PC-9 (cell line): ENCODE results near the gene VSIG2. TPM values are rescaled to one million over a fixed set of nuclear protein-coding genes. Genes with fewer than 3 reads are reported as not detected.

Source experiments
- BruUV-seq: library from RNA; stranded (reverse); fragments of 400-500 nt; replicated peaks from 2 replicates; lab custom pipeline; 2021; lab: Mats Ljungman, UMichigan
- CTCF ChIA-PET: fragments of 300-600 bp; sonication (Branson Sonifier 250); formaldehyde crosslinking; loops from one replicate; lab custom pipeline; 2022; ENCODE audit warnings: antibody characterized with exemption; lab: Charles Lee
- POLR2A ChIA-PET: fragments of 300-600 bp; sonication (Branson Sonifier 250); formaldehyde crosslinking; loops from one replicate; lab custom pipeline; 2022; ENCODE audit warnings: antibody characterized with exemption; ENCODE audit not compliant: unreplicated experiment; lab: Charles Lee
- DNase-seq, 2 experiments: peaks; one replicate each; pipeline versions ENCODE4 v3.0.0 to v3.0.0-alpha.2; 2015 to 2022; ENCODE audit warnings: mixed read lengths in 1 of 2
- H2AFZ ChIP-seq: fragments of 200-600 bp; sonication (generic); 2 replicates; pipeline ENCODE4 v1.8.1; 2017; ENCODE audit warnings: antibody characterized with exemption
- H3F3A ChIP-seq: fragments of 200-600 bp; sonication (generic); 2 replicates; pipeline ENCODE4 v1.8.1; 2017; ENCODE audit warnings: antibody characterized with exemption, mild to moderate bottlenecking, low read depth; ENCODE audit not compliant: insufficient read depth
- H3K27ac ChIP-seq: fragments of 200-600 bp; sonication (generic); 2 replicates; pipeline ENCODE4 v1.6.1; 2016; ENCODE audit warnings: mixed run types
- H3K27me3 ChIP-seq: fragments of 200-600 bp; sonication (generic); 2 replicates; pipeline ENCODE4 v1.6.1; 2016; ENCODE audit warnings: low read depth, mixed run types; ENCODE audit not compliant: insufficient read depth
- H3K36me3 ChIP-seq: fragments of 200-600 bp; sonication (generic); 2 replicates; pipeline ENCODE4 v1.6.1; 2016; ENCODE audit warnings: low read depth, mixed run types
- H3K4me1 ChIP-seq: fragments of 200-600 bp; sonication (generic); replicated peaks from 2 replicates; pipeline ENCODE4 v1.6.1; 2016; ENCODE audit warnings: mixed run types; ENCODE audit not compliant: insufficient read depth
- H3K4me2 ChIP-seq: fragments of 200-600 bp; sonication (generic); 2 replicates; pipeline ENCODE4 v1.6.1; 2017; ENCODE audit warnings: mixed run types
- H3K4me3 ChIP-seq: fragments of 200-600 bp; sonication (generic); 2 replicates; pipeline ENCODE4 v1.6.1; 2016; ENCODE audit warnings: mixed run types
- H3K79me2 ChIP-seq: fragments of 200-600 bp; sonication (generic); 2 replicates; pipeline ENCODE4 v1.6.1; 2017; ENCODE audit warnings: low read depth, mixed run types
- H3K9me2 ChIP-seq: fragments of 200-600 bp; sonication (generic); 2 replicates; pipeline ENCODE4 v1.8.1; 2017; ENCODE audit warnings: mild to moderate bottlenecking; ENCODE audit not compliant: insufficient read depth
- H3K9me3 ChIP-seq: fragments of 200-600 bp; sonication (generic); 2 replicates; pipeline ENCODE4 v1.8.1; 2016; ENCODE audit warnings: low read depth; ENCODE audit not compliant: insufficient read depth
- H4K20me1 ChIP-seq: fragments of 200-600 bp; sonication (generic); 2 replicates; pipeline ENCODE4 v1.8.1; 2017; ENCODE audit not compliant: insufficient read depth
- EZH2 ChIP-seq: fragments of 200-600 bp; sonication (generic); IDR thresholded peaks from 2 replicates; pipeline ENCODE4 v1.8.0; 2017; ENCODE audit warnings: antibody characterized with exemption, low read depth
- intact Hi-C: fragments of 100-400 bp; cut with micrococcal nuclease; formaldehyde crosslinking; loops from one replicate; pipeline ENCODE4 v1.10.0; 2022; ENCODE audit not compliant: unreplicated experiment
- total RNA-seq: library from RNA; stranded (reverse); gene quantifications from 2 replicates; pipeline ENCODE4 v1.2.3, GENCODE V29; 2021
- TF ChIP-seq, protein P1 (sequence below): fragments of 200-600 bp; sonication (generic); conservative IDR thresholded peaks from 2 replicates; pipeline ENCODE4 v1.6.1; 2017; ENCODE audit warnings: mixed run types, antibody characterized with exemption, mild to moderate bottlenecking, moderate library complexity

Gene VSIG2
- total RNA-seq, 1 experiment from 2014 or later, result 12.4 TPM

DNA sequence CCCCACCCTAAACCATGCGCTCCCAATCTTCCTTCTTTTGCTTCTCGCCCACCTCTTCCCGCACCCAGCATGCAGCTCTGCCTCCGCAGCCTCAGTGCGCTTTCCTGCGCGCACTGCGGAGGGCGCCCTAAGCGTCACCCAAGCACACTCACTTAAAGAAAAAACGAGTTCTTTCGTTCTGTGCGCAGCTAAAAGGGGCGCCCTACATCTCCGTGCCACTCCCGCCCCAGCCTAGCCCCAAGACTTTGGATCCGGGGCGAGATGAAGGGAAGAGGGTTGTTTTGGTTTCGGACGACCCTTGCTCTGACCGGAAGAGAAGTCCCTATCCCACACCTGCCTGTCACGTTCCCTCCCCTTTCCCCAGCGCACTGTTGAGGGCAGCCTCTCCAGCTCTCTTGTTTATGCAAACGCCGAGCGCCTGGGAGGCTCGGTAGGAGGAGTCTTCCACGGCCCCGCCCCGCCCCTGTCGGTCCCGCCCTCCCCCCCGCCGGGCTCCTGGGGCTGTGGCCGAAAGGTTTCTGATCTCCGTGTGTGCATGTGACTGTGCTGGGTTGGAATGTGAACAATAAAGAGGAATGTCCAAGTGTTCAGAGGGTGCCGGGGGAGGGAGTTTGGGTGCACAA lies 5.3 kb downstream of the VSIG2 start:
- Histone ChIP-seq H3F3A (peaks cover 44% of the 10 kb centered on the region), H3K9me2 (no peaks in the 10 kb centered on the region), H4K20me1 (no peaks in the 10 kb centered on the region), H2AFZ (peak overlapping the region; percentile 90), H3K4me2 (peak overlapping the region; percentile 83), H3K36me3 (0 out of 2 replicates have a peak, but pooled peaks cover 3% of the 10 kb centered on the region), H3K27ac (peak overlapping the region; percentile 90), H3K4me3 (peak overlapping the region; percentile 67), H3K79me2 (peaks cover 16% of the 10 kb centered on the region), H3K4me1 (peaks cover 45% of the 10 kb centered on the region), H3K9me3 (no peaks in the 10 kb centered on the region), H3K27me3 (no peaks in the 10 kb centered on the region)
- DNase-seq, result peak; percentile 84 to 92
- intact Hi-C loops, result loop anchor here (1.0 to 10.0 kb wide), 4 partner anchors 17 to 846 kb away; partner anchors contain the start of gene STT3A
- TF ChIP-seq, protein P1, sequence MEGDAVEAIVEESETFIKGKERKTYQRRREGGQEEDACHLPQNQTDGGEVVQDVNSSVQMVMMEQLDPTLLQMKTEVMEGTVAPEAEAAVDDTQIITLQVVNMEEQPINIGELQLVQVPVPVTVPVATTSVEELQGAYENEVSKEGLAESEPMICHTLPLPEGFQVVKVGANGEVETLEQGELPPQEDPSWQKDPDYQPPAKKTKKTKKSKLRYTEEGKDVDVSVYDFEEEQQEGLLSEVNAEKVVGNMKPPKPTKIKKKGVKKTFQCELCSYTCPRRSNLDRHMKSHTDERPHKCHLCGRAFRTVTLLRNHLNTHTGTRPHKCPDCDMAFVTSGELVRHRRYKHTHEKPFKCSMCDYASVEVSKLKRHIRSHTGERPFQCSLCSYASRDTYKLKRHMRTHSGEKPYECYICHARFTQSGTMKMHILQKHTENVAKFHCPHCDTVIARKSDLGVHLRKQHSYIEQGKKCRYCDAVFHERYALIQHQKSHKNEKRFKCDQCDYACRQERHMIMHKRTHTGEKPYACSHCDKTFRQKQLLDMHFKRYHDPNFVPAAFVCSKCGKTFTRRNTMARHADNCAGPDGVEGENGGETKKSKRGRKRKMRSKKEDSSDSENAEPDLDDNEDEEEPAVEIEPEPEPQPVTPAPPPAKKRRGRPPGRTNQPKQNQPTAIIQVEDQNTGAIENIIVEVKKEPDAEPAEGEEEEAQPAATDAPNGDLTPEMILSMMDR, result peak; percentile 75
- no peak for TF ChIP-seq EZH2
- CTCF ChIA-PET, result interaction anchor here (1.2 to 2.0 kb wide), 3 partner anchors 17 to 47 kb away, joined by 5 to 10 read pairs (median 7); no protein-coding TSS in a partner anchor
- no TSS peak for BruUV-seq
- POLR2A ChIA-PET, result interaction anchor here (0.6 kb wide), 4 partner anchors 13 to 1551 kb away, joined by 5 to 17 read pairs (median 7); no protein-coding TSS in a partner anchor

DNA sequence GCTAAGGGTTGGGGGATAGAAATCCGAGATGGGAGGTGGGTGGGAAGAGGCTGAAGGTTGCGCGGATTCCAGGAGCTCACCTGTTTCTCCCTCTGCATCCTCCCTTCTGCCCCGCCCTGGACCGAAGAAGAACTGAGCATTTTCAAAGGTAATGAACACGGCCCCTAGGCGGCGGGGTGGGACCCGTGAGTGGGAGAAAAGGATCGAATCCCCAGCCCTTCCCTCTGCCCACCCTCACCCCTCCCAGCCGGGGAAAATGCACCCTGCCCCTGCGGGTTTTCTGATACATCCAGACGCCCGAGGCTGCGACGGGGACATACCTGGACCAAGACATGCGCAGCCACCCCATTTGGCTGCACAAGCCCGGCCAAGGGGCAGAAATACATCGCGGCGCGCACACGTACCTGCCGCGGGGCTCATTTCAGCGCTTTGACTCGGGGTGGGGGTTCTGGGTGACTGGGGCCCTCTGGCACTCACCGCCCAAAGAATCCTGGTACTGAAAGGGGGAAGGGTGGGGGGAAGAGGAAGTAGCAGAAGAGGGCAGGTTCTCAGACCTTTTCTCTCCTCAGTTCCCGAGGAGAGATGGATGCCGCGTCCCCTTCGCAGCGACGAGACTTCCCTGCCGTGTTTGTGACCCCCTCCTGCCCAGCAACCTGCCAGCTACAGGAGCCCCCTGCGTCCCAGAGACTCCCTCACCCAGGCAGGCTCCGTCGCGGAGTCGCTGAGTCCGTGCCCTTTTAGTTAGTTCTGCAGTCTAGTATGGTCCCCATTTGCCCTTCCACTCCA lies 6.0 kb downstream of the VSIG2 start:
- TF ChIP-seq EZH2, result no peak
- TF ChIP-seq, protein P1, result no peak

DNA sequence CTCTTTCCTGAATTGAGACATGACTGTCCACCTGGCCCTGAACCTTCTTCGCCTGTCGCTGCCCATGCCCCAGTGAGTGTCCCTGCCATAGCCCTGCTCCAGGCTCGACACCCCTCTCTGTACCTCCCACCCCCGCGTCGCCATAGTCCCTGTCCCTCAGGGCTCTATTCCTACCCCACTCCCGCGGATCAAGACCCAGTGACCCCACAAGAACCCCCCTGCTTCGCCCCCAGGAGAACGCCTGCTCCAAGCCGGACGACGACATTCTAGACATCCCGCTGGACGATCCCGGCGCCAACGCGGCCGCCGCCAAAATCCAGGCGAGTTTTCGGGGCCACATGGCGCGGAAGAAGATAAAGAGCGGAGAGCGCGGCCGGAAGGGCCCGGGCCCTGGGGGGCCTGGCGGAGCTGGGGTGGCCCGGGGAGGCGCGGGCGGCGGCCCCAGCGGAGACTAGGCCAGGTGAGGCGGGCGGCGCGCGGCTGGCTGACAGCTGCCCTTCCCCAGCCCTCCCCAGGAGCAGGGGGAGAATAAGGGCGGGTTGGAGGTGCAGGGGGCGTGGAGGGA lies 6.7 kb downstream of the VSIG2 start:
- no peaks in the 10 kb centered on the region for H3K9me3 ChIP-seq
- no peak overlapping the region for H3K27ac ChIP-seq
- H3K4me2 ChIP-seq, result peak overlapping the region; percentile 78
- TF ChIP-seq, protein P1, result no peak
- TF ChIP-seq EZH2, result no peak
- CTCF ChIA-PET, result interaction anchor here (1.0 kb wide), 1 partner anchor 17 kb away, joined by 3 read pairs; the partner anchor contains the start of gene ESAM
- peaks cover 36% of the 10 kb centered on the region for H3K4me1 ChIP-seq
- H4K20me1 ChIP-seq, result no peaks in the 10 kb centered on the region
- H3F3A ChIP-seq, result peaks cover 42% of the 10 kb centered on the region
- intact Hi-C loops, result loop anchor here (5.0 to 10.0 kb wide), 2 partner anchors 49 to 847 kb away; partner anchors contain the start of gene STT3A
- no peaks in the 10 kb centered on the region for H3K9me2 ChIP-seq
- H3K4me3 ChIP-seq, result no peak overlapping the region
- H3K27me3 ChIP-seq, result no peaks in the 10 kb centered on the region
- BruUV-seq, result no TSS peak
- H2AFZ ChIP-seq, result no peak overlapping the region
- peaks cover 2% of the 10 kb centered on the region; the same call in 1 of the 2 replicates for H3K79me2 ChIP-seq
- POLR2A ChIA-PET, result interaction anchor here (0.6 kb wide), 1 partner anchor 71 kb away, joined by 7 read pairs; no protein-coding TSS in a partner anchor
- H3K36me3 ChIP-seq, result 0 out of 2 replicates have a peak, but pooled peaks cover 3% of the 10 kb centered on the region
- no peak for DNase-seq

More for the DNA sequence above, 6.0 kb downstream of the VSIG2 start:
- Histone ChIP-seq H3K9me2 (no peaks in the 10 kb centered on the region), H3K36me3 (0 out of 2 replicates have a peak, but pooled peaks cover 3% of the 10 kb centered on the region), H3K9me3 (no peaks in the 10 kb centered on the region), H4K20me1 (no peaks in the 10 kb centered on the region), H3K79me2 (peaks cover 9% of the 10 kb centered on the region), H2AFZ (peak overlapping the region; percentile 90), H3K27me3 (no peaks in the 10 kb centered on the region), H3K4me2 (peak overlapping the region; percentile 78), H3K4me1 (peaks cover 41% of the 10 kb centered on the region), H3F3A (peaks cover 43% of the 10 kb centered on the region), H3K27ac (no peak overlapping the region), H3K4me3 (peak overlapping the region; percentile 67)
- TSS peak; percentile 13 for BruUV-seq
- ChIA-PET POLR2A (interaction anchor here (0.6 kb wide), 3 partner anchors 18 to 832 kb away, joined by 7 to 17 read pairs (median 8); no protein-coding TSS in a partner anchor), CTCF (interaction anchor here (1.0 to 2.0 kb wide), 4 partner anchors 16 to 48 kb away, joined by 3 to 10 read pairs (median 6); partner anchors contain the start of gene ESAM)
- DNase-seq, result peak in 1 of 2 experiments; percentile 23
- intact Hi-C loops, result loop anchor here (1.0 to 10.0 kb wide), 4 partner anchors 17 to 846 kb away; partner anchors contain the start of gene STT3A
